GM12878 (cell line): Measurements from ENCODE around the gene PAQR8. TPM values are rescaled to one million over a fixed set of nuclear protein-coding genes. Genes with fewer than 3 reads are reported as not detected.

ENCODE experiments used
- ATAC-seq: fragments of 200-7000 bp; cut with Tn5 transposase; 3 replicates; pipeline ENCODE4 v1.9.1; 2020; ENCODE audit warnings: mild to moderate bottlenecking, moderate library complexity
- BruUV-seq: library from RNA; stranded (reverse); fragments of 400-500 nt; replicated peaks from 2 replicates; lab custom pipeline; 2021; lab: Mats Ljungman, UMichigan
- CTCF ChIA-PET: fragments of 300-600 bp; sonication (Branson Sonifier 250); formaldehyde crosslinking; extraction: SDS; loops from one replicate; lab custom pipeline; 2021; ENCODE audit warnings: inconsistent platforms; lab: Yijun Ruan, JAX
- POLR2A ChIA-PET: fragments of 350-600 bp; formaldehyde crosslinking; extraction: SDS; loops from one replicate; lab custom pipeline; 2021; ENCODE audit warnings: inconsistent platforms; lab: Charles Lee
- RAD21 ChIA-PET: fragments of 300-600 bp; sonication (Branson Sonifier 250); formaldehyde crosslinking; loops from one replicate; lab custom pipeline; 2023; ENCODE audit warnings: antibody characterized with exemption; ENCODE audit not compliant: unreplicated experiment; lab: Charles Lee
- SMC1A ChIA-PET: fragments of 300-600 bp; sonication (Branson Sonifier 250); formaldehyde crosslinking; loops from one replicate; lab custom pipeline; 2023; ENCODE audit not compliant: unreplicated experiment, uncharacterized antibody; lab: Charles Lee
- DNase-seq: peaks from one replicate; pipeline ENCODE4 v3.0.0-alpha.2; 2011; ENCODE audit warnings: low read depth, low spot score
- FAIRE-seq: peaks from 3 replicates; lab custom pipeline; 2011; peaks lifted over from hg19 to GRCh38; lab: Jason Lieb, UNC
- H2AFZ ChIP-seq: 2 replicates; pipeline ENCODE4 v1.6.0; 2011; ENCODE audit warnings: low read depth, low read length, control low read depth; ENCODE audit not compliant: control insufficient read depth
- H3K27ac ChIP-seq: 2 replicates; pipeline ENCODE4 v1.5.1; 2011; ENCODE audit warnings: control low read depth; ENCODE audit not compliant: control insufficient read depth, insufficient read depth
- H3K27me3 ChIP-seq, 2 experiments: replicated peaks in 1 of 2; 2 replicates each; pipeline versions ENCODE4 v1.6.0 to v1.6.1; 2011; ENCODE audit warnings: low read length in 1 of 2; ENCODE audit not compliant: control insufficient read depth in 2 of 2, insufficient read depth in 2 of 2
- H3K36me3 ChIP-seq, 2 experiments: 2 replicates each; pipeline ENCODE4 v1.5.1; 2011; ENCODE audit warnings: low read length in 1 of 2; ENCODE audit not compliant: control insufficient read depth in 2 of 2, insufficient read depth in 2 of 2
- H3K4me1 ChIP-seq: 2 replicates; pipeline ENCODE4 v1.6.1; 2011; ENCODE audit warnings: mild to moderate bottlenecking, low read length, moderate library complexity, mixed read lengths; ENCODE audit not compliant: control insufficient read depth, insufficient read depth
- H3K4me2 ChIP-seq: 2 replicates; pipeline ENCODE4 v1.6.0; 2011; ENCODE audit warnings: control low read depth; ENCODE audit not compliant: control insufficient read depth, insufficient read depth
- H3K4me3 ChIP-seq: fragments of 200-600 bp; sonication (generic); 2 replicates; pipeline ENCODE4 v1.5.1; 2016
- H3K79me2 ChIP-seq: 2 replicates; pipeline ENCODE4 v1.6.0; 2011; ENCODE audit warnings: low read length; ENCODE audit not compliant: control insufficient read depth, insufficient read depth
- H3K9ac ChIP-seq: 2 replicates; pipeline ENCODE4 v1.8.0; 2011; ENCODE audit warnings: low read length, control low read depth, mixed read lengths; ENCODE audit not compliant: control insufficient read depth, insufficient read depth
- H3K9me3 ChIP-seq: replicated peaks from 3 replicates; pipeline ENCODE4 v1.5.1; 2011; ENCODE audit warnings: mild to moderate bottlenecking, low read length; ENCODE audit not compliant: control insufficient read depth, insufficient read depth
- H4K20me1 ChIP-seq: 2 replicates; pipeline ENCODE4 v1.6.0; 2011; ENCODE audit not compliant: control insufficient read depth, insufficient read depth
- CHD1 ChIP-seq: IDR thresholded peaks from 2 replicates; pipeline ENCODE4 v1.6.1; 2012; ENCODE audit warnings: low read depth, low read length, improper control_type of control experiment
- CHD4 ChIP-seq: fragments of 200-600 bp; sonication (generic); IDR thresholded peaks from 2 replicates; pipeline ENCODE4 v1.6.1; 2016; ENCODE audit warnings: mild to moderate bottlenecking
- CUX1 ChIP-seq: IDR thresholded peaks from 2 replicates; pipeline ENCODE4 v1.6.1; 2012; ENCODE audit warnings: improper control_type of control experiment, low read depth, low read length; ENCODE audit not compliant: insufficient replicate concordance
- HDGF ChIP-seq: fragments of 450-650 bp; IDR thresholded peaks from 2 replicates; pipeline ENCODE4 v1.6.1; 2016; ENCODE audit warnings: antibody characterized with exemption
- IRF3 ChIP-seq: fragments of 450-650 bp; IDR thresholded peaks from 2 replicates; pipeline ENCODE4 v1.6.1; 2014; ENCODE audit warnings: mild to moderate bottlenecking
- IRF4 ChIP-seq: IDR thresholded peaks from 2 replicates; pipeline ENCODE4 v1.6.1; 2011; ENCODE audit warnings: low read depth, low read length
- JUND ChIP-seq: IDR thresholded peaks from 2 replicates; pipeline ENCODE4 v1.6.1; 2012; ENCODE audit warnings: low read depth, mild to moderate bottlenecking, low read length, improper control_type of control experiment, moderate library complexity
- MAX ChIP-seq: IDR thresholded peaks from 2 replicates; pipeline ENCODE4 v1.6.1; 2012; ENCODE audit warnings: low read depth, low read length, improper control_type of control experiment
- MTA2 ChIP-seq: fragments of 450-650 bp; IDR thresholded peaks from 2 replicates; pipeline ENCODE4 v1.6.1; 2016; ENCODE audit warnings: low read depth, mild to moderate bottlenecking, moderate library complexity
- MTA3 ChIP-seq: IDR thresholded peaks from 2 replicates; pipeline ENCODE4 v1.6.1; 2012; ENCODE audit warnings: low read length, inconsistent platforms, borderline replicate concordance
- MYB ChIP-seq: fragments of 150-350 bp; IDR thresholded peaks from 2 replicates; pipeline ENCODE4 v1.6.1; 2014; ENCODE audit warnings: mild to moderate bottlenecking, low read depth, low read length, borderline replicate concordance
- PBX3 ChIP-seq: IDR thresholded peaks from 2 replicates; pipeline ENCODE4 v1.6.1; 2011; ENCODE audit warnings: mild to moderate bottlenecking, low read depth, low read length, moderate library complexity; ENCODE audit not compliant: insufficient replicate concordance
- PML ChIP-seq: IDR thresholded peaks from 2 replicates; pipeline ENCODE4 v1.6.1; 2012; ENCODE audit warnings: low read length, inconsistent platforms
- SMARCA5 ChIP-seq: fragments of 450-650 bp; IDR thresholded peaks from 2 replicates; pipeline ENCODE4 v1.6.1; 2017; ENCODE audit warnings: mild to moderate bottlenecking
- SMC3 ChIP-seq: IDR thresholded peaks from 2 replicates; pipeline ENCODE4 v1.6.1; 2011; ENCODE audit warnings: low read length, improper control_type of control experiment, borderline replicate concordance
- SREBF2 ChIP-seq: IDR thresholded peaks from 2 replicates; pipeline ENCODE4 v1.6.1; 2012; ENCODE audit warnings: mild to moderate bottlenecking, low read length
- TCF12 ChIP-seq: IDR thresholded peaks from 2 replicates; pipeline ENCODE4 v1.6.1; 2011; ENCODE audit warnings: low read depth, mild to moderate bottlenecking, low read length
- ZNF274 ChIP-seq: IDR thresholded peaks from one replicate; pipeline ENCODE4 v1.8.0; 2011; ENCODE audit not compliant: insufficient read length, insufficient read depth
- ZSCAN29 ChIP-seq: fragments of 450-650 bp; IDR thresholded peaks from 2 replicates; pipeline ENCODE4 v1.6.1; 2017; ENCODE audit warnings: mild to moderate bottlenecking, moderate library complexity
- in situ Hi-C: fragments of 300-500 bp; cut with MboI; formaldehyde crosslinking; loops from 9 replicates; pipeline ENCODE4 v1.14.3; 2018; ENCODE audit warnings: mixed read lengths
- intact Hi-C: fragments of 100-400 bp; cut with micrococcal nuclease; formaldehyde crosslinking; loops from one replicate; pipeline ENCODE4 v1.14.2; 2022; ENCODE audit not compliant: unreplicated experiment
- polyA plus RNA-seq, 11 experiments: library from polyadenylated mRNA; depleted of rRNA in 4 of 11; unstranded in 6 of 11; stranded (reverse) in 5 of 11; fragments of >200 nt; fragmentation: Nextera tagmentation in 4 of 11; fragmentation: Illumina TruSeq in 1 of 11; extraction: Ambion mirVana in 4 of 11; extraction: Trizol in 1 of 11; gene quantifications; 1 replicate in 1 of 11; 2 replicates in 10 of 11; pipeline versions ENCODE4 v1.2.1 to v1.2.3, GENCODE V29; 2011 to 2016; ENCODE audit warnings: inconsistent platforms in 2 of 11, missing spikeins in 2 of 11, low read depth in 1 of 11
- total RNA-seq, 4 experiments: library from RNA; depleted of rRNA in 3 of 4; stranded (reverse); fragments of >200 nt in 3 of 4; fragmentation: Illumina TruSeq in 1 of 4; extraction: Trizol in 1 of 4; gene quantifications; 2 replicates each; pipeline versions ENCODE4 v1.2.1 to v1.2.3, GENCODE V29; 2013 to 2021

PAQR8 gene
- total and polyA plus RNA-seq, 10 of the 15 experiments (the other 5 are each of a cell fraction or from before 2014, with no cell fraction given) = 3.9 to 22.4 (median 14.6) TPM

- TF ChIP-seq CUX1 (no peak), SMARCA5 (no peak), MTA2 (no peak), TCF12 (no peak), IRF4 (no peak), MAX (no peak), HDGF (no peak)
Measured at GRCh38 chr6:52333840-52334200, 28.1 kb upstream of the PAQR8 start (continued).

GRCh38 chr6:52335576-52335975 lies 26.4 kb upstream of the PAQR8 start:
- no peak overlapping the region for H2AFZ ChIP-seq
- SMC1A ChIA-PET = no interaction called here
- POLR2A ChIA-PET = interaction anchor here (0.6 to 0.9 kb wide), 2 partner anchors 18 to 75 kb away, joined by 3 to 5 read pairs; no protein-coding TSS in a partner anchor
- no peak overlapping the region for H3K4me3 ChIP-seq
- intact Hi-C loops (no loop called here), in situ Hi-C loops (no loop called here)
- H3K79me2 ChIP-seq = no peaks in the 10 kb centered on the region
- H3K36me3 ChIP-seq = no peaks in the 10 kb centered on the region
- DNase-seq (no peak), FAIRE-seq (no peak), ATAC-seq (no peak)
- H3K4me1 ChIP-seq = peaks cover 14% of the 10 kb centered on the region
- H3K9me3 ChIP-seq = no peaks in the 10 kb centered on the region
- no peaks in the 10 kb centered on the region for H3K27me3 ChIP-seq
- H4K20me1 ChIP-seq = no peaks in the 10 kb centered on the region
- H3K9ac ChIP-seq = no peak overlapping the region
- BruUV-seq = no TSS peak
- RAD21 ChIA-PET = no interaction called here
- H3K27ac ChIP-seq = no peak overlapping the region
- H3K4me2 ChIP-seq = no peak overlapping the region
- CTCF ChIA-PET = no interaction called here
- TF ChIP-seq IRF3 = no peak
- TF ChIP-seq JUND = no peak
- TF ChIP-seq SREBF2 = no peak
- TF ChIP-seq PML = no peak
- no peak for TF ChIP-seq PBX3
- no peak for TF ChIP-seq MTA3
- no peak for TF ChIP-seq MYB
- no peak for TF ChIP-seq CHD4
- no peak for TF ChIP-seq ZNF274
- no peak for TF ChIP-seq MTA2
- TF ChIP-seq ZSCAN29 = no peak
- no peak for TF ChIP-seq SMC3
- no peak for TF ChIP-seq CHD1
